GM10266 (cell line): ENCODE measurements around the gene NRDE2.

Experiments used
- DNase-seq: peaks from one replicate; pipeline ENCODE4 v3.0.0; 2012; ENCODE audit errors: extremely low spot score
- CTCF ChIP-seq: IDR thresholded peaks from 2 replicates; pipeline ENCODE4 v1.5.1; 2012; ENCODE audit warnings: mild to moderate bottlenecking, low read depth; ENCODE audit not compliant: control insufficient read depth, insufficient read depth; ENCODE audit errors: missing control alignments

The NRDE2 gene

GRCh38 chr14:90302529-90303303, 29.0 kb downstream of the NRDE2 start:
- no peak for DNase-seq
- TF ChIP-seq CTCF = no peak

- peak; percentile 40 for TF ChIP-seq CTCF
- peak; percentile 32 for DNase-seq
Observed at GRCh38 chr14:90301668-90302090, 30.1 kb downstream of the NRDE2 start.

- no peak for TF ChIP-seq CTCF
- no peak for DNase-seq
Observed at GRCh38 chr14:90301122-90301521, 30.6 kb downstream of the NRDE2 start.

GRCh38 chr14:90300611-90301047, 31.1 kb downstream of the NRDE2 start:
- no peak for DNase-seq
- no peak for TF ChIP-seq CTCF

GRCh38 chr14:90299408-90299807, 32.3 kb downstream of the NRDE2 start:
- no peak for DNase-seq
- no peak for TF ChIP-seq CTCF

- TF ChIP-seq CTCF = no peak
Observed at GRCh38 chr14:90297876-90298629, 33.7 kb downstream of the NRDE2 start.

GRCh38 chr14:90296641-90297040, 35.1 kb downstream of the NRDE2 start:
- no peak for DNase-seq
- TF ChIP-seq CTCF = no peak

More at GRCh38 chr14:90297876-90298629, 33.7 kb downstream of the NRDE2 start:
- no peak for DNase-seq
